Measurements from ENCODE around the gene CLRN2. TPM values are rescaled to one million over a fixed set of nuclear protein-coding genes. Genes with fewer than 3 reads are reported as not detected.
"Not testable (repeated sequence)": the region's sequence is repeated elsewhere in the genome, so short reads cannot be mapped to it uniquely, and the experiment has no call there.

The CLRN2 gene
- total RNA-seq, 1 donor from 2014 or later: not detected

DNA sequence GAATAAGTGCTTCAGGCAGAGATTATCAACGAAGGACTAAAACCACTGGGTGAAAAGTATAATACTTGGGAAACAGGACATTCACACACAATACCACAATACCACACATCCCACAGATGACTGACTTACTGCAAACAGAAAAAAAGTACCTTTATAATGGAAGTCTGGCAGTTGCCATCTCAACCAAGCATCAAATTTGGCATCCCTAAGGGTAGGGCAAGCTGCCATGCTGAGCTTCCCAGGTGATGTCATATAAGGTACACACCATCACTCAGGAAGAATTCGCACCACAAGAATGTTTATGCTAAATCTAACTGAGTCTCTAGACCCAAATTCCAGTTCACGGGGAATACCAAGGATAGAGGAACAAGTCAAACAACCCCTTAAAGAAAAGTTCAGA lies 12.2 kb upstream of the CLRN2 start:
- intact Hi-C loops (cut with micrococcal nuclease): no loop called here

DNA sequence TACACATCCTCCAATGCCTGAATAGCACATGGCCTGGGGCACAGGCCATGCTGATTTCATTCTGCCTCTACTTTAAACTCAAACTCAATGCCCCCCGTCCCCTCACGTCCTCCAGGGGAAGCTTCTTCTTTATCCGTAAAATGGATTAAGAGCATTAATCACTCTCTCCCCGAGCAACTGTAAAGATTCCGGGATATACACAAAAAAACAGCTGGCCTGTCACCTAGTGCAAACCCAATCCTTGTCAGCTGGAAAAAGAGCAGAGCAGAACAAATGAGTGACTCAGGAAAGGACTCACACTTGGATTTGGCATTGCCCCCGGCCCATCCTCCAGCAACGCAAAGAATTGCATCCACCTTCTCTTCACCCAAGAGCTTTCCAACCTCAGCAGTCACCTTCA lies 10.9 kb upstream of the CLRN2 start:
- intact Hi-C loops (cut with micrococcal nuclease): no loop called here

DNA sequence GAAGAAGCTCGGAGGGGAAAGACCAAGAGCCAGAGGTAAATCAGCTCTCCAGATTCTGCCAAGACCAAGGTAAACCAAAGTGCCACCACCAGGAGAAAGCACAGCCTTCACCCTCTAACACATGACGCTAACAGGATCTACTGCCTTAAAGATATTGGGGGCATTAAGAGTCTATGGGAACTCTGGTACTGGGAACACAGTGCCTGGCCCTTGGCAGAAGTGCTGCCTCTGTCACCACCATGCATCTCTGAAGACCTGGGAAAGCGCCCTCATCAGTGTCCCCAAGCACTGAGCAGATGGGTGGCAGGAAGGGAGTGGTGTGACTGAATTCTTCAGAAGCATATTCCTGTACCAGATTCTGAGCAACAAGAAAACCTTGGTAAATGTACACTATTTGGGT lies 4.4 kb upstream of the CLRN2 start:
- intact Hi-C loops (cut with micrococcal nuclease): loop anchor here (5.0 kb wide), 1 partner anchor 1288 kb away; no protein-coding TSS in a partner anchor

DNA sequence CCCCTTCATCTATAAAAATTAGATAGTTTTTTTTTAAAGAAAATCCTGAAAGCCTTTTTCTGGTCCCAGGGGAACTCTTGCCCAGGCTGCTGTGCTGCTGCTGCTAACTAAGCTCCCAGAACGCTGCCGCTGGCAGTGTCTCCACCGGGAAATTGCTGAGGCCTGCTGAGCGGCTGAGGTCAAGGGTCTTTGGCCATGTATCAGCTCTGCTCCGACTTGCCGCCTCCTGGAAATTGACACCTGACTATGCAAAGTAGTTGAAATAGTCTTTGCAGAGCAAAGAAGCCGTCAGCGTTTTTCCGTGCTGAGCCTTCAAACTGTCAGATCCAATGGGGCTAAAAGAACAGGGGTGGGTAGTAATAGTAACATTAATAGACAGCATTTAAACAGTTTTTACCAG lies 3.9 kb upstream of the CLRN2 start:
- intact Hi-C loops (cut with micrococcal nuclease): loop anchor here (1.0 to 5.0 kb wide), 2 partner anchors 510 to 1289 kb away; partner anchors contain the start of gene LCORL

DNA sequence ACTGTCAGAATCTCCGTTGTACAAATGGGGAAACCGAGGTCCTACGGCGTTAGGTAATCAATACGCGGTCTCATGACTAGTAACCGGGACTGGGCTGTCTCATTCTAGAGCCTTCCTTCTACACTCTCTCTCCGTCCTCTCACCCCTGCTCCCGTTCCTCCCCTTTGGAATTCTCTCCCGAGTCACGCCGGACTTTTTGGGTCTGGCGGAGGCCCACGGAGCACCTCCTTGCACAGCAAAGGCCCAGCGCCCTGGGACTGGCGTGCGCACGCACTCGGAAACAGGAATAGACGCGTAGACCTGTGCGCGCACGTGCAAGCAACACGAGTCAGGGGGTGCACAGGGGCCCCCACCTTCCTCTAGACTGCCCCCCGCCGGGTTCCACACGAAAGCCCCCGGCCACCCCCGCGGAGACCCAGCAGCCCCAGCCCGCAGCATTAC lies 3.4 kb upstream of the CLRN2 start:
- intact Hi-C loops (cut with micrococcal nuclease): loop anchor here (1.0 to 5.0 kb wide), 2 partner anchors 510 to 1289 kb away; partner anchors contain the start of gene LCORL

DNA sequence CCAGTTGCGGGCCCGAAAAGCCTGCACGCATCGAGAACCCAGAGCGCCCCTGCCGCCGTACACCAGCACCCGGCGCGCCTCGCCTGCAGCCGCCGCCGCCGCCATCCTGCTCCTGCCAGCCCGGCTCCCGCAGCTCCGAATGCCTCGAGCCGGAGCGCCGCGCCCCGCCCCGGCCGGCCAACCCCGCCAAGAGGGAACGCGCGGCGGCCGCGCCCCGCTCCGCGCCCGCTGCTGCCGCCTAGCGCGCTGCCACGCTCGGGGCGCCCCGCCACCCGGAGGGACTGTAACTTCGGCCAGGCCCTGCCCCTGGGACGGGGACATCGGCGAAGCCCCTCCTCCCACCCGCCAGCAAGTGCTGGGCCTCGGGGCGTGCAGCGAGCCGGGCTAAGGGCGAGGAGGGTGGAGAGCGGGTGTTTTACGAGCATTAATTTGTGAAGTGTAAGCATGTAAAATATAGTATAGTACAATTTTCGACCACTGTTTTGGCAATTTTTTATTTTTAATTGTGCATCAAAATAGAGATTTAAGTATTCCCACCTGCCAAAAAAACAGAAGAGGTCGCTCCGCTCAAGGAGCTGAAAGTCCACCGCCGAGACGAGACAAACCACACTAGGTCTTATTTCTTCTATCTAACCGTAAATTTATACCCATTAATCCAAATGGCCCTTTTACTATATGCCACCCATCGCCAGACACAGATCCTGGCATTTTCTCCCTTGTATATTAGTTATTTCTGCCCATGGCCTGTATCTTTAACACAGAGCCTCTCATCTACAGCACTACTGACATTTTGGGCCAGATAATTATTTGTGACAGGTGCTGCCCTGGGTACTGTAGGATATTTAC lies 2.8 kb upstream of the CLRN2 start, which contains the start of gene QDPR:
TSS of gene QDPR (minus strand) at position 141 of the 846 bp plus-strand sequence. CDS start at position 105, 36 bp downstream.
- intact Hi-C loops (cut with micrococcal nuclease): loop anchor here (1.0 to 5.0 kb wide), 6 partner anchors 37 to 1290 kb away; partner anchors contain the start of genes DCAF16, LCORL, MED28 and NCAPG

DNA sequence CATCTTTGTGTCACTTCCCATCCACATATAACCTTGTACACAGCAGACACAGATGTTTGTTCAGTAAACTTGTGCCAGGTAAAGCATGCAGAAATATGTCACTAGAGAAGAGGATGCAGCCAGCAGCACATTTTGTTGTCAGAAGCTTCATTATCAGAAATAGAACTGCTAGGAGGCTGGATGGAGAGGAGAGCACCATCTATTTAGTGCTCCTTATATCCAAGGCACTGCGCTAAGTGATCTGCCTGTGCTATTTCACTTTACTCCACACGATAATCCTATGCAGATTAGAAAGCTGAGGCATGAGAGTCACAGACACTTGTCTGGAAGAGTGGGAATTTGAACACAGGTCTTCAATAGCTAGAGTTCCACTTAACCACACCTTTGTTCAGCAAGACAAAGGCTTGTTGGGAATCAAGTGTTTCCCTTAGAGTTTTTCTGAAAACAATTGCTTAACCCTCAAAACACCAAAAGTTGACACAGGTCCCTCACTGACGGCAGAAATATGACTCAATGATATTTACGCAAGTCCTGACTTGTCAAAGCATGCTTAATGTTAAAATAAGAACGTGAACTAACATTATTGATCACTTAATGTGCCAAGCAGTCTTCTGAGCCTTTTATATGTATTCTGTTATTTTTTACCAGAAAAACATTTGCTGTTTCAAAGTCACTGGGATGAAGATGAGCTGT lies 1.8 kb upstream of the CLRN2 start:
- intact Hi-C loops (cut with micrococcal nuclease): loop anchor here (1.0 to 5.0 kb wide), 5 partner anchors 36 to 1291 kb away; partner anchors contain the start of genes DCAF16, MED28 and NCAPG

DNA sequence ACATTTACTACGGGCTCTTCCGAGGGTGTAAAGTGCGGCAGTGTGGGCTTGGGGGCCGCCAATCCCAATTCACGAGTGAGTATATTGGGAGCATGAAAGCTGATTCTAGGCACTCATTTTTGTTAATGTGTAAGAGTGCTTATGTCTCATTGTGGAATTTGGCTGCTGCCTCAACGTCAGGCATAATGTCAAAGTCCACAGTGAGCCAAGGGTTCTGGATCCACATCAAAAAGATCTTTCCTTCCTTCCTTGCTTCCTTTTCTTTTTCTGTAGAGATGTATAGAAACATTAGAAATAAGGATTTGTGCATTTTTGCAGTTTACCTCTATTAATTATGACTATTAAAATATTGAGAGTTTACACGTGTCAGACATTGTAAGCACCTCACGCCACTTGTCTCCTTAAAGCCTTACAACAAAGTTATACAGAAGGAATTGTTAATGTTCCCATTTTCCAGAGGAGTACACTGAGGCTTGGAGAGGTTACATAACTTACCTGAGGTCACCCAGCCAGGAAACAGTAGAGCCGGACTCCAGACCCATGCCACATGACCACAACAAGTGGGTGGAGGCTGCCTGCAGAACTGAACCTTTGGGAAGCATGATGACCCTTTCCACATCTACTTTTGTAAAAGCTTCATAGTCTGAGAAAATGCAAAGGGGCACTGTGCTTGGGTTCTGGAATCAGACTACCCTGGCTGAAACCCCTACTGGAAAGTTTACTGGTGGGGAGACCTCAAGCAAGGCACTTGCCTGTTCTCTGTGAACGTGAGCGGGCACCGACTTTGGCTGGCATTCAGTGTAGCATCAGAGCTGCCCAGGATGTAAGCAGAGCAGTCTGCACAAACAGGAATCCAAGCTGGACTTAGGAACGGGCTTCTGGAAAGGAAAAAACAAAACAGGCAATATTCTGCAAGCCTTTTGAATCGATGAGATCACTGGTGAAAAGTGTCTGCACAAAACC lies 761 bp downstream of the CLRN2 start:
- intact Hi-C loops (cut with micrococcal nuclease): no loop called here

DNA sequence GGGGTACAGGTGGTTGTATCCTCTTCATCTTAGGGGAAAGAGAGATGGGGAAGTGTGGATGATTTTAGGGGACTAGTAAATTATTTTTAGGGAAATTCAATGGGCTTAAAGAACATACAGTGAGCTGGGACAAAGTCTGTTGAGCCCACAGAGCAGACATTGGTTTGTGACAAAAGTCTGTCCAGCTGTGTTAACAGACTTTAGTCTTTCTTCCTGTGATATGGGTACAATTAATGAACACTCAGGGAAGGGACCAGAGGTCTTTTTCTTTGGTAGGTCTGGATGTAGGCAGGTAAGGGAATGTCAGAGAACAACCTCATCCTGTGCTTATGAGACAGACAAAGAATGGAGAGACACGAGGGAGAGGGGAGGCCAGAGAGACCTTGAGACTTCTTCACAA lies 2.0 kb downstream of the CLRN2 start:
- intact Hi-C loops (cut with micrococcal nuclease): no loop called here

DNA sequence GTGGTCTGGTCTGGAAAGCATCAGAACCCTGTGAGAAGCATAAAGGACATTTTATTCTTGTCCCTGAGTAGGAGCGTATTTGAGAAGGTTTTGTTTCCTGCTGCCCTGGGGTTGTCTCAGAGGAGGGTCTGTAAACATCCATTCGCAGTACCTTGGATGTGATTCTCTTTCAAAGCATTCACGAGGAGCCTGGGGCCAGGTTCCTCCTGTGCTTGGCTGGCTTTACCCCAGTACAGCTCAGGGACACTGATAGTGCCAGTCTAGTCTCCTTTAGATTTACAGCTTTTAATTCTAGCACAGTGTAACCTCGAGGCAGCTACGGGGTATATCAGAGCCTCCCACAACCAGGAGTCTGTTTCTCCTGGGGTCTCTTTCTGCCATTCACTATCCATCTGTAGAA lies 2.7 kb downstream of the CLRN2 start:
- intact Hi-C loops (cut with micrococcal nuclease): no loop called here

DNA sequence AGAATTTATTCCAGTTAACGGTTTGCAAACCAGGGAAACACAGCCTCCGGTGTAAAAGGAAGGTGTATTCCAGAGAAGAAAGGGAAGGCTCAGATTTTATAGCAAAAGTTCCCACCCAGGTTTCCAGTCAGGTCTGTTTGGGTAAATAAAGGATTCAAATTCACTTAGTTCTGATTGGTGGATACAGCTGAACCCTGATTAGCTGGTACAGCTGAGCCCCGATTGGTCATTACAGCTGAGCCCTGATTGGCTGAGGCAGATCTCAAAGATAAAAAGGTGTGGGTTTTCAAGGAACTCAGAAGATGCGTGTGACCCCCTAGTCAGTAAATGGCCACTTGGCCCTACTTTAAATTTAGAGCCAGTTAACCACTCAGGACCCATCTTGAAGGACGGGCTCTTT lies 6.6 kb downstream of the CLRN2 start:
- intact Hi-C loops (cut with micrococcal nuclease): no loop called here

DNA sequence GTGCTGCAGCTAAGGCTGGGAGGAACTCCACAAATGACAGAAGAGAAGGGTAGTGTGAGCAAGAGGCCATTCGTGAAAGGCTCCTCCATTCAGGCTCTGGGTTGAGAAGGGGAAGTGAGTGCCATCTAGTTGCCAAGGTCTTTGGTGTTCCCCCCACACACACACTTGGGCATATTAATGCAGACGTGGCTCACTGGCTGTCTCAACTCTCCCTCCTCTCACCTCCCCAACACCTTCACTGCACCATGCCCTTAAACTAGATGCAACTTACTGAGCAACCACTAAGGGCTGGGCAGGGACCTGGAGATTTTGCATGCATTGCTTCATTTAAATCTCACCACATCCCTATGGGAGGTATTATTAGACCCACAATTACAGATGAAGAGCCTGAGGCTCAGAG lies 8.7 kb downstream of the CLRN2 start:
- intact Hi-C loops (cut with micrococcal nuclease): no loop called here

DNA sequence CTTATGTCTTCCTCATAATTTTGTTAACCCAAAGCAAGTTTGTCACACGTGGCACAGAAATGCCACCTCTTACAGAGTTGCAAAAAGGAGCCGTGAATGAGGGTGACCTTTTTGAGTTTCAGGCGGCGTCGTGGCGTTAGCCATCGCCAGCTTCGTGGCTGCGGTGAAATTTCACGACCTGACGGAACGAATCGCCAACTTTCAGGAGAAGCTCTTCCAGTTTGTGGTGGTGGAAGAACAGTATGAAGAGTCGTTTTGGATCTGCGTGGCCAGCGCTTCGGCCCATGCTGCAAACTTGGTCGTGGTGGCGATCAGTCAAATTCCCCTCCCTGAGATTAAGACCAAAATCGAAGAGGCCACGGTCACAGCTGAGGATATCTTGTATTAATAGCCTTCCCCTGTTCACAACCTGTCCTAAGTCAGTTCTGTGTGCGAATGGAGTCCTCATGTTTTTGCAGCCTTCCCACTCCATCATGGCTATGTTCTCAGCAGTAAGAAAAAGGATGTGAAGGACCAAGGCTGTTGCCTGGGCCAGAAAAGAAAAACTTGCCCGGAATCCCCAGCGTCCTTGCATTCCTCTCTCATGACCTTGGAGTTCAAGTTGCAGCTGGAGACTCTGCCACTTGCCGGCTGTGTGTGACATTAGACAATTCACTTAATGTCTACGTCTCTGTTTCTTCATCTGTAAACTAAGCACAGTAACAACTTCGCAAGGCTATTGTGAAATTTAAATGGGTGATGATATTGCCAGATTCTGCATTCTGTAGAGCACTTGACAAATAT lies 11.9 kb downstream of the CLRN2 start:
- intact Hi-C loops (cut with micrococcal nuclease): no loop called here

DNA sequence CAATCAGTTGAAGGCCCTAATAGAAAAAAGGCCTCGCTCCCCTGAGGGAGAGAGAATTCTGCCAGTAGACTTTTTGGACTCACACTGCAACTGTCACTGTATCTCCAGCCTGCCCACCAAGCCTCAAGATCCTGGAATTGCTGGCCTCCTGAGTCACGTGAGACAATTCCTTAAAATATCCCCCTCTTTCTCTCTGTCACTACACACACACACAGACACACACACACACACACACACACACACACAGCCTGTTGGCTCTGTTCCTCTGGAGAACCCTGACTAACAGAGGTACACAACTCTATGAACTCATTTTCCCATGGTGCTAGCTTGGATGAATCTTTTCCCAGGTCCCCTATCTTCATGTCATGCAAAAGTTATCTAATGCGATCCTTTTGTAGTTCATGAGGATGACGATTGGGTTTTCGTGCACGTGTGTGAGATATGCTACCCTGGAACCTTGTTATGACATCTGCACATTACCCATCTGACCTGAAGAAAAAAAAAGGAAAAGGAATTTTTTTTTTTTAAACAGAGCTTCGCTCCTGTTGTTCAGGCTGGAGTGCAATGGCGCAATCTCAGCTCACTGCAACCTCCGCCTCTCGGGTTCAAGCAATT lies 13.7 kb downstream of the CLRN2 start:
- intact Hi-C loops (cut with micrococcal nuclease): no loop called here

DNA sequence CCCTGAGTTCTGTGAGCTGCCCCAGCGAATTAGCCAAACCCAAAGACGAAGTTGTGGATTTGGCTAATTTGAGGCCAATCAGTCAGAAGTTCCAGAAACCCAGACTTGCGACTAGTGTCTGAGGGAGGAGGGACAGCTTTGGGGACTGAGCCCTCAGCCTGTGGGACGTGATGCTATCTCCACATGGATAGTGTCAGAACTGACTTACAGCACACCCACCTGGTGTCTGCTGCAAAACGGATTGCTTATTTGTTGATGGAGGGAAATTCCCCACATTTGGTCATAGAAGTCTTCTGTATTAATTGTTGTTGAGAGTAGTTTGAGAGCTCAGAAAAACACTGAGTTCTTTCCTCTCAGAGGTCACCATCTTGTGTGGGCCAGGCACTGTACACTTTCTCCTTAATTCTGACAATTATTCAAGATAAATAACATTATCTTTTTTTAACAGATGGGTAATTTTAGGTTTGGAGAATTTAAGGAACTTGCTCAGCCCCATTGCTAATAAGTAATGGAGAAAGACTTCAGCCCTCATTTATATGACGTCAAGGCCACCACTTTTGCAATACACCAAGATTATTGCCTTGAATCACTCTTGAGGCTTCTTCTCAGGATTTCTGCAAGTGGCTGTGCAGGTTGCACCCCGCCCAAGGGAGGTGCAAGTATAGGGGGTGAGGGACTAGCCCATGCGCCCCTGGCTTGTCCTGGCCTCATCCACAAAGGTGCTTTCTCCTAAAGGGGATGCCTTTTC lies 16.7 kb downstream of the CLRN2 start:
- intact Hi-C loops (cut with micrococcal nuclease): no loop called here

DNA sequence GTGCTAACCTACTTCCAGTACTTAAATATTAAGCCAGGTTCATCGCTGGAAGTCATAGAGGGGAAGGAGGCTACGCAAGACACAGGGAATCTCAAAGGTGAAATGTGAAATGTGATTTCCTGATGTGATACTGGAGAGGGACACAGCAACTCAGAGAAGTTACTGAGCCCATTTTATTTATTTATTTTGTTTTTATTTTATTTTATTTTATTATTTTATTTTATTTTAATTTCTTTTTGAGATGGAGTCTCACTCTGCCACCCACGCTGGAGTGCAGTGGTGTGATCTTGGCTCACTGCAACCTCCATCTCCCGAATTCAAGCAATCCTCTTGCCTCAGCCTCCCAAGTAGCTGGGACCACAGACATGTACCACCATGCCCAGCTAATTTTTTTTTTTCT lies 19.7 kb downstream of the CLRN2 start:
- intact Hi-C loops (cut with micrococcal nuclease): no loop called here

DNA sequence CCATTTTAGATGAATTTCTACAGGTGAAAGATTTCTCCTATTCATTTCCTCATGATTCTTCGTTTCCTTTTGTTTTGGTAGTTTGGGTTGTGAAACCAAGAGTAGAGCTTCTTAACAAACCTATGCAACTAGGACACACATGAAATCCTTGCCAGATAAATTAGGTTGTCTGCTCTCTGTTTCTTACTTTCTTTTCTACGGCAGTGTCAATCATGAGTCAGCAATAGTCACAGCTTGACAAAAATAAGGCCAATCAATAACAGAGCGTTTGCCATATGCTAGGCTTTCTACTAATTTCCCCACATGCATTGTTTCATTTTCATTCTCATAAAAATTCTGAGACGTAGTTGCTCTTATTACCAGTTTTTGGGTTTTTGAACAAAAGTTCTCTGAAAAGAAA lies 20.3 kb downstream of the CLRN2 start:
- intact Hi-C loops (cut with micrococcal nuclease): no loop called here

DNA sequence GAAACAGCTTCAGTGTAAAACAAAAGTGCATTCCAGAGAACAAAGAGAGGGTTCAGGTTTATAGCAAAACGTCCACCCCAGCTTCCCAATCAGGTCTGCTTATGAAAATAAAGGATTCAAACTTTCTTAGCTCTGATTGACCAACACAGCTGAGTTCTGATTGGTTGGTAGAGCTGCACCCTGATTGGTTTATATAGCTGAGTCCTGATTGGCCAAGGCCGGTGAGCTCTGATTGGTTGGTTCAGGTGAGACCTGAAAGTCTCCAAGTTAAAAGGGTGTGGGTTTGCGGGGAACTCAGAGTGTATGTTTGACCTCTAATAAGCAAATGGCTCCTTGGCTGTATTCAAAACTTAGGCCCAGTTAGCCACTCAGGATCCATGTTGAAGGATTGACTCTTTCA lies 20.9 kb downstream of the CLRN2 start:
- intact Hi-C loops (cut with micrococcal nuclease): no loop called here

DNA sequence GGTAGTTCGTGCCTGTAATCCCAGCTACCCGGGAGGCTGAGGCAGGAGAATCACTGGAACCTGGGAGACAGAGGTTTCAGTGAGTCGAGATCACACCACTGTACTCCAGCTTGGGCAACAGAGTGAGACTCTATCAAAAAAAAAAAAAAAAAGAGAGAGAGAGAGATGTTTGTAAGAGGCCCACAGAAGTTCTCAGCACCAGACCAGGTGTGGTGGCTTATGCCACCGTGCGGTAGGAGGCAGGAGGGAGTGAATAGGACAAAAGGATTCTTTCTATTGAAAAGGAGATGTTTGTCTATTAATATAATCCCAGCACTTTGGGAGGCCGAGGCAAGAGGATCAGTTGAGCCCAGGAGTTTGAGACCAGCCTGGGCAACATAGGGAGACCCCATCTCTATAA lies 22.1 kb downstream of the CLRN2 start:
- intact Hi-C loops (cut with micrococcal nuclease): not testable (repeated sequence)
